Measurements from ENCODE around the gene ITGA6. TPM values are rescaled to one million over a fixed set of nuclear protein-coding genes. Genes with fewer than 3 reads are reported as not detected.

Gene ITGA6
- polyA plus RNA-seq, 1 donor from 2014 or later = 14.4 TPM

DNA sequence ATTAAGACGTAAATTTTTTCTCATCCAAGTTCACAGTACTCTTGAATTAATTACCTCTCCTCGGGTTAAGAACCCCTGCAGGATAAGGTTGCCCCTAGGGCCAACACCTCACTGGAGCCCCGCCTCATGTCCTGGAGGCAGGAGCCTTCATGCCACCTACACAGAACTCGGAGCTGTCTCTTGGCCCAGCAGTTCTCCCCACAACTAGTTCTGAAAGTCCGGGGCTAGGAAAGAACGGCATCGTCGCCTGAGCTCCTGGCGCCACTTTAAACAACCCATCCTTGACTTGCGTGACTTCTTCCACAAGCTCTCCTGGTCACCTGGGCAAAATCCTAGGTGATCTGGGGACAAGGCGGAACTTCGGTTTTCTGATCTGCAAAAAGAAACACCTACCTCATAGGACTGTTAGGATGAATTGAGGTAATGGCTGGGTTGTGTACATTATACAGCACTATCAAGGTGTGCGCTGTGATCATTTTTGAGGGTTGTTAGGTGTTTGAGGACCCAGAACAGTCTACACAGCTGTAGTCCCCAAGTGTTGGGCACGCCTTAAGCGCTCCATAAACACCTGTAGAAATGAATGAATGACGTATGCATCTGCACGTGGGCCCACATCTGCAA is 641 bp upstream of the ITGA6 start:
- H2AFZ ChIP-seq (ENCODE audit: low read depth, low read length) = no peak overlapping the region
- H3K9me2 ChIP-seq (ENCODE audit: insufficient read depth, low read length) = no peaks in the 10 kb centered on the region
- peaks cover 16% of the 10 kb centered on the region for H3K79me2 ChIP-seq (replicated peaks; ENCODE audit: insufficient read depth, low read length)
- no peak overlapping the region for H3K27ac ChIP-seq (ENCODE audit: low read length)
- TF ChIP-seq MXI1 (conservative IDR thresholded peaks at IDR 0.05; ENCODE audit: poor library complexity, severe bottlenecking) = no peak
- TF ChIP-seq TAF1 (IDR thresholded peaks at IDR 0.05; ENCODE audit: low read depth) = no peak
- TF ChIP-seq, protein P1, sequence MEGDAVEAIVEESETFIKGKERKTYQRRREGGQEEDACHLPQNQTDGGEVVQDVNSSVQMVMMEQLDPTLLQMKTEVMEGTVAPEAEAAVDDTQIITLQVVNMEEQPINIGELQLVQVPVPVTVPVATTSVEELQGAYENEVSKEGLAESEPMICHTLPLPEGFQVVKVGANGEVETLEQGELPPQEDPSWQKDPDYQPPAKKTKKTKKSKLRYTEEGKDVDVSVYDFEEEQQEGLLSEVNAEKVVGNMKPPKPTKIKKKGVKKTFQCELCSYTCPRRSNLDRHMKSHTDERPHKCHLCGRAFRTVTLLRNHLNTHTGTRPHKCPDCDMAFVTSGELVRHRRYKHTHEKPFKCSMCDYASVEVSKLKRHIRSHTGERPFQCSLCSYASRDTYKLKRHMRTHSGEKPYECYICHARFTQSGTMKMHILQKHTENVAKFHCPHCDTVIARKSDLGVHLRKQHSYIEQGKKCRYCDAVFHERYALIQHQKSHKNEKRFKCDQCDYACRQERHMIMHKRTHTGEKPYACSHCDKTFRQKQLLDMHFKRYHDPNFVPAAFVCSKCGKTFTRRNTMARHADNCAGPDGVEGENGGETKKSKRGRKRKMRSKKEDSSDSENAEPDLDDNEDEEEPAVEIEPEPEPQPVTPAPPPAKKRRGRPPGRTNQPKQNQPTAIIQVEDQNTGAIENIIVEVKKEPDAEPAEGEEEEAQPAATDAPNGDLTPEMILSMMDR (IDR thresholded peaks at IDR 0.05; ENCODE audit: poor library complexity, severe bottlenecking) = no peak
- TF ChIP-seq POLR2AphosphoS5 (IDR thresholded peaks at IDR 0.05) = no peak
- TF ChIP-seq EP300 (conservative IDR thresholded peaks at IDR 0.05; ENCODE audit: poor library complexity, severe bottlenecking) = no peak
- TF ChIP-seq RAD21 (conservative IDR thresholded peaks at IDR 0.05) = no peak
- TF ChIP-seq EZH2 (IDR thresholded peaks at IDR 0.05; ENCODE audit: borderline replicate concordance, insufficient read depth, low read length, poor library complexity, severe bottlenecking) = no peak
- TF ChIP-seq SMC3 (conservative IDR thresholded peaks at IDR 0.05; ENCODE audit: poor library complexity) = no peak
- no peaks in the 10 kb centered on the region for H4K20me1 ChIP-seq (ENCODE audit: insufficient read depth)
- no peak overlapping the region for H3K4me2 ChIP-seq (ENCODE audit: low read length)
- H3K9ac ChIP-seq (ENCODE audit: low read length) = peak overlapping the region; percentile 64
- no peaks in the 10 kb centered on the region for H3K9me3 ChIP-seq (ENCODE audit: low read length)
- no peaks in the 10 kb centered on the region for H3K36me3 ChIP-seq (ENCODE audit: insufficient read depth, low read length)
- H3F3A ChIP-seq (ENCODE audit: insufficient read depth, low read length, poor library complexity, severe bottlenecking) = no peaks in the 10 kb centered on the region
- peaks cover 10% of the 10 kb centered on the region for H3K27me3 ChIP-seq (ENCODE audit: insufficient read depth, low read depth, low read length)
- peak overlapping the region; percentile 87 for H3K4me3 ChIP-seq (ENCODE audit: low read length)

- Histone ChIP-seq H3K9me3 (ENCODE audit: low read length) (no peaks in the 10 kb centered on the region), H3K36me3 (ENCODE audit: insufficient read depth, low read length) (no peaks in the 10 kb centered on the region), H3K4me2 (ENCODE audit: low read length) (peak overlapping the region; percentile 65), H3K79me2 (replicated peaks; ENCODE audit: insufficient read depth, low read length) (peaks cover 21% of the 10 kb centered on the region), H3K27me3 (ENCODE audit: insufficient read depth, low read depth, low read length) (peaks cover 10% of the 10 kb centered on the region), H4K20me1 (ENCODE audit: insufficient read depth) (no peaks in the 10 kb centered on the region), H3K27ac (ENCODE audit: low read length) (no peak overlapping the region), H2AFZ (ENCODE audit: low read depth, low read length) (no peak overlapping the region), H3K9me2 (ENCODE audit: insufficient read depth, low read length) (no peaks in the 10 kb centered on the region), H3F3A (ENCODE audit: insufficient read depth, low read length, poor library complexity, severe bottlenecking) (no peaks in the 10 kb centered on the region), H3K9ac (ENCODE audit: low read length) (peak overlapping the region; percentile 64), H3K4me3 (ENCODE audit: low read length) (peak overlapping the region; percentile 87)
- TF ChIP-seq TAF1 (IDR thresholded peaks at IDR 0.05; ENCODE audit: low read depth) (no peak), EZH2 (IDR thresholded peaks at IDR 0.05; ENCODE audit: borderline replicate concordance, insufficient read depth, low read length, poor library complexity, severe bottlenecking) (no peak), MXI1 (conservative IDR thresholded peaks at IDR 0.05; ENCODE audit: poor library complexity, severe bottlenecking) (no peak), EP300 (conservative IDR thresholded peaks at IDR 0.05; ENCODE audit: poor library complexity, severe bottlenecking) (no peak), POLR2AphosphoS5 (IDR thresholded peaks at IDR 0.05) (no peak), RAD21 (conservative IDR thresholded peaks at IDR 0.05) (no peak)
- TF ChIP-seq, protein P2, sequence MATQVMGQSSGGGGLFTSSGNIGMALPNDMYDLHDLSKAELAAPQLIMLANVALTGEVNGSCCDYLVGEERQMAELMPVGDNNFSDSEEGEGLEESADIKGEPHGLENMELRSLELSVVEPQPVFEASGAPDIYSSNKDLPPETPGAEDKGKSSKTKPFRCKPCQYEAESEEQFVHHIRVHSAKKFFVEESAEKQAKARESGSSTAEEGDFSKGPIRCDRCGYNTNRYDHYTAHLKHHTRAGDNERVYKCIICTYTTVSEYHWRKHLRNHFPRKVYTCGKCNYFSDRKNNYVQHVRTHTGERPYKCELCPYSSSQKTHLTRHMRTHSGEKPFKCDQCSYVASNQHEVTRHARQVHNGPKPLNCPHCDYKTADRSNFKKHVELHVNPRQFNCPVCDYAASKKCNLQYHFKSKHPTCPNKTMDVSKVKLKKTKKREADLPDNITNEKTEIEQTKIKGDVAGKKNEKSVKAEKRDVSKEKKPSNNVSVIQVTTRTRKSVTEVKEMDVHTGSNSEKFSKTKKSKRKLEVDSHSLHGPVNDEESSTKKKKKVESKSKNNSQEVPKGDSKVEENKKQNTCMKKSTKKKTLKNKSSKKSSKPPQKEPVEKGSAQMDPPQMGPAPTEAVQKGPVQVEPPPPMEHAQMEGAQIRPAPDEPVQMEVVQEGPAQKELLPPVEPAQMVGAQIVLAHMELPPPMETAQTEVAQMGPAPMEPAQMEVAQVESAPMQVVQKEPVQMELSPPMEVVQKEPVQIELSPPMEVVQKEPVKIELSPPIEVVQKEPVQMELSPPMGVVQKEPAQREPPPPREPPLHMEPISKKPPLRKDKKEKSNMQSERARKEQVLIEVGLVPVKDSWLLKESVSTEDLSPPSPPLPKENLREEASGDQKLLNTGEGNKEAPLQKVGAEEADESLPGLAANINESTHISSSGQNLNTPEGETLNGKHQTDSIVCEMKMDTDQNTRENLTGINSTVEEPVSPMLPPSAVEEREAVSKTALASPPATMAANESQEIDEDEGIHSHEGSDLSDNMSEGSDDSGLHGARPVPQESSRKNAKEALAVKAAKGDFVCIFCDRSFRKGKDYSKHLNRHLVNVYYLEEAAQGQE (IDR thresholded peaks at IDR 0.05; ENCODE audit: borderline replicate concordance) = no peak
- TF ChIP-seq, protein P1 (IDR thresholded peaks at IDR 0.05; ENCODE audit: poor library complexity, severe bottlenecking) = peak; percentile 43
Measured at GRCh38 chr2:172427990-172428831, 825 bp downstream of the ITGA6 start.

Measured in neural cell (in vitro differentiated cells).